Measurements from ENCODE around the gene ATF6B.
"Not testable (repeated sequence)": the region's sequence is repeated elsewhere in the genome, so short reads cannot be mapped to it uniquely, and the experiment has no call there.

DNA sequence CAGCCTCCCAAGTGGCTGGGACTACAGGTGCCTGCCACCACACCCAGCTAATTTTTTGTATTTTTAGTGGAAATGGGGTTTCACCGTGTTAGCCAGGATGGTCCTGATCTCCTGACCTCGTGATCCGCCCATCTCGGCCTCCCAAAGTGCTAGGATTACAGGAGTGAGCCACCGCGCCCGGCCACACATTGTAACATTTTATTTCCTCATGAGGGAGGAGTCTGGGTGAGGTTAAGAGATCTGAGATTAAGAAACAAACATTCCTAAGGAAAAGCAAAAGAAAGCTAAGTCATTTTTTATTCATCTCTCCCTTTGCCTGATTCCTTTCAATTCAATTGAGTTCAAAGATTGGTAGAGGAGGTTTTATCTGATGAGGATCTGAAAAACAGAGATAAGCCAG lies 16.2 kb upstream of the ATF6B start:
- TF ChIP-seq CTCF, EP300, POLR2AphosphoS5 (IDR thresholded peaks at IDR 0.05): not testable (repeated sequence)

All from gastroesophageal sphincter (tissue), 3 donors.